Cortex of kidney (tissue), 1 donor: ENCODE data around the gene TLR8.
"Not testable (repeated sequence)": the region's sequence is repeated elsewhere in the genome, so short reads cannot be mapped to it uniquely, and the experiment has no call there.

Experiments
- DNase-seq: peaks from one replicate; lab custom pipeline; 2025; lab: John Stamatoyannopoulos, UW

TLR8 gene

GRCh38 chrX:12946838-12947544 is 40.6 kb downstream of the TLR8 start:
- DNase-seq: no peak

GRCh38 chrX:12947545-12948235 is 41.3 kb downstream of the TLR8 start:
- DNase-seq: no peak

GRCh38 chrX:12948495-12948894 is 42.1 kb downstream of the TLR8 start:
- DNase-seq: no peak

DNA sequence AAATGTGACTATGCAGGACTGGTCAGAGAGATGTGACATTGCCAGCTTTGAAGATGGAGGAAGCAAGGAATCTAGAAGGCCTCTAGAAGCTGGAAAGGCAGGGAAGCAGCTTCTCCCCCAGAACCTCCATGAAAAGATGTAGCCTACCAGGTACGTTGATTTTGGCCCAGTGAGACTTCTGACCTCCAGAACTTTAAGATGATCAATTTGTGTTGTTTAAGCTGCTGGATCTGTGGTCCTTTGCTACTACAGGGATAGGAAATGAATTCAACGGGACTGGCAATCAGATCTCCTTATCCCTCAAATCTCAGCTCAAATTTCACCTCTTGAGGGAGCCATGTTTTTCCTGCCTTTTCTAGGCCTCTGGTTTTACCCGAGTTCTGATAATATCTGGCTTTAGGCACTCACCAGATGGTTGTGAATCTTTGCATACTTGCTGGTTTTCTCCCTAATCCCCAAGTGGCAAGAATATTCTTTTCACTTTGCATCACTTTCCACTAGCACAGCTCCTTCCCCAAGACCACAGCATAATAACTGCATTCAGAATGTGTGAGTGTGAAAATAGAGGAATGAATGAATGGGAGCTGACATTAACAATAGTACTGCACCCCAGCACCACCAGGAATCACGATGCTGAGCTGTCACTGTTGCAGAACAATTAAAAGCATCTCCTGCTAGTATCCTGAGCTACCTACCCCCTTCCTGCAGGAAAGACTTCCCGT is 42.9 kb downstream of the TLR8 start:
- DNase-seq: no peak

DNA sequence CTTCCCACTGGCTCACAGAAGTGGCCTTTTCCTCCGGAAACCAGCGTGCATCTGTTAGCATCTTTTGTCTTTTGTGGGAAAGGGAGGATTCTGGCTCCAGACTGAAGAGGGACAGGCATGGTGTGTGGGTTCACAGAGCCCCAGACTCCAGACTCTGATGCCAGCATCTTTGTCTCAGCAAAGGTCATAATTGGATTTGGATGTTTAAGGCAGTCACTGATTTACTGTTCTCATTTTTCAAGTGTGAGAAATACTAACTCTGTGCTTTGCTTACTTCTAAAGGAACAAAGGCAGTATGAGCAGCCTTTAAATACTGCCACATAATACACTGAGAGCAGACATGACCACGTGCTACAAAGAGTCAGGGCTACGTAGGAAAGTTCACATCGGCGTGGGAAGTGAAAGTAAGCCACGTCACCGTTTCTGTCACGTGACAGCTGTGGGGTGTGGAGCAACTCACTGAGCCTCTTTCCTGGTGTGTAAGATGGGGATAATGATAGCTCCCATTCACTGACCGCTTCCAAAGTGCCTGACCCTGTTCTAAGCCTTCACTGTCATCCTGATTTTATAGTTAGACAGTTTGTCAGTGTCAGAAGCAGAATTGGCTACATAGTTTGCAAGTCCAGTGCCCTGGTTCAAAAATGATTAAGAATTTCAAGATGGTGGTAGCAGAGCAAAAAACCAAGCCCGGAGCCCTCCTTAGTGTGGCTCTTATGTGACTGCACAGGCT is 43.7 kb downstream of the TLR8 start:
- DNase-seq: no peak

DNA sequence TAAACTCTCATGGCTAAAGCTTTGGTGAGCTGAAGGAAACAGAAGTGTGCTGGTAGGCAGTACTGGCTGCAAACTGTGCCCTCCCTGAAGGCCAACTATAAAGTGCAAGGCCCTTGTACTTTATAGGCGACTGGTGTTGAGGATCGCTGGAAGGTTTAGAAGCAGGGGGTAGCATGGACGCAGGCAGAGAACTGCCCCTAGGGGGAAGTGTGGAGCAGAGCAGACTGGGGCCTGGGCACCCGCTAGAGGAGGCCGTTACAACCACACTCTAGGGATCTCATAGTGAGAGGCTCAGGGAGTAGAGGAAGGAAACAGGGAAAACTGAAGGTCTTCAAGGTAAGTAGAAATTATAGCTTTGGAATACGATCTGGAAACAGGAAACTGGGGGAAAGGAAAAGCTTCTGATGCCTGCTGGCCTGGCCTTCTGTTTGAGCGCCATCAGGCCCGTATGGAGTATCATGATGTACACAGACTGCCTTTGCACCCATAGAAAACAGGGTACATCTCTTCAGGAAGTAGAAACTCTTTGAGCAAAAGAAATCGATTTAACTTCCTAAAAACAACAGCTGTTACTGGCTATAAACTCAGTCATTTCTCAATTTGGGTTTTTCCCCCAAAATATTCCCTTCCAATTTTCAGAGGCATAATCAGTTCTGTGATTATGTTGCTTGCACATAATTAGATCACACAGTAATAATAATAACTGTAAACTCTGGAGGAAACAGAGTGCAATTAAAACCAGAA is 44.6 kb downstream of the TLR8 start:
- no peak for DNase-seq

DNA sequence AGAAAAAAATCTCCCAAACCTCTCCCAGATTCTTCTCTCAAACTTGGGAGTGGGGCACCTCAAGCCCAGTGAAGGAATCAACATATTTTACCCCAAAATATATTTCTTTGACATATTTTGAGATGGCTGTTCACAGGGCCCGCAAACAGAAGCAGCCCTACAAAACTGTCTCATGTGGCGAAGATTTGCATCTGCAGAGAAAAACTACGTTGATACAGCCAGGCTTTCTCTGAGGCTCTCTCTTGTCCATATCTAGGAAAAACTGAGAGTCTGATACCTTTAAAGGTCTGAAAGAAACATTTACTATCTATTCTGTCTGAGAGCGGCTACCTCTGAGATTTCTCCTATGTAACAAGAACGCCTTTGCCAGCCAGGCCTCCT is 45.2 kb downstream of the TLR8 start:
- no peak for DNase-seq

GRCh38 chrX:12953420-12953819 is 47.0 kb downstream of the TLR8 start:
- no peak for DNase-seq

GRCh38 chrX:12954376-12954775 is 48.0 kb downstream of the TLR8 start:
- DNase-seq: no peak

DNA sequence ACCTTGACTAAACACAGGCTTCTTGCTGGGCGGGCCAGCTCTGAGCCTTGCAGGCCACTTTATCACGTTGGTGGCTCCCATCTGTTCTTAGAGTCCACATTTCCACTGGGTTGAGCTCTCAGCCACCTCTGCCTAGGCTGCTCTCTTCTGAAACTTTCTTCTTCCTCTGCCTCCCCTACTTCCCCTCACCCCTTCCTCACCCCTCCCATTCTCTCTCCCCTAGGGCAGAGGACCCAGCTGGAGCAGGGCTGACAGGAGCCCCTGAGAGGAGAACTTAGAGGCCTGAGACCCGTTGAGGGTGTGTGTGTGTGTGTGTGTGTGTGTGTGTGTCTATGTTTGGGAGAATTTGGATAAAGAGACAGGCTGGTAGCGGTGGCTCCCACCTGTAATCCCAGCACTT is 48.6 kb downstream of the TLR8 start:
- DNase-seq: no peak

DNA sequence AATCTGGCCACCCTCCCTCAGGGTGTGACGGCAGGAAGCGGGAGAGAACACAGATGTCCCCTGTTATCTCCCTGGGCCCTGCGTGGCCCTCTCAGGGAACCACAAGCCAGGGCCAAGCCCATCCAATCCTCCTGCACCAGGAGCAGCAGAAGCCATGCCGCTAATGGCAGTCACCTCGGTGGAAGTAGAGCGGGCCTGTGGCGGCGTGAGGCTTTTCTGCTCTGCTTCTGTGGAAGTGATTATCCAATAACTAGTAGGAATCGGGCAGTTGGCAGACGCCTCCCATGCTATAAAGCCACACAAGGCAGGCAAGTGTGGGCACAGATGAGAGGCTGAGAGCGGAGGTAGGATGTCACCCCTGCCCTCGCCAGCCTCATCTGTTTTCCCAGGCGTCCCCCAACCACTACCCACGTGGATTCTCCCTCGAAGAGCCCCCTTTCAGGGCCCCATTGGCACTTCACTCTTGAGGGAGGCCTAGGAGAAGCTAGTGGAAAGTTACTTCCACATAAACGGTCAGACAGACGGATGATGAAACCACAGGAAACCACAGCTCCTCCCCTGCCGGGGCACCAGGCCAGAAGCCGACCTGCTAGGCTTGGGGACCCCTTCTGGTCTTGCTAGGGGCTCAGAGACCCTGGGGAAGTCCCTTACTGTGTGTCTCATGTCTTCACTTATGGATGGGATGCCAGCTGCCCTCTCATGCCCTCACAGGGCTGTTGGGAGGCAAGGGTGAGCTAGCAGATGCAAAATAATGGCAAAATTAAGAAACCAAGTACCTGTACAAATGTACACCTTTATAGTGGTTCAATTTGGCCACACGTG is 49.7 kb downstream of the TLR8 start:
- DNase-seq: no peak

GRCh38 chrX:12956704-12957534 is 50.5 kb downstream of the TLR8 start:
- no peak for DNase-seq

DNA sequence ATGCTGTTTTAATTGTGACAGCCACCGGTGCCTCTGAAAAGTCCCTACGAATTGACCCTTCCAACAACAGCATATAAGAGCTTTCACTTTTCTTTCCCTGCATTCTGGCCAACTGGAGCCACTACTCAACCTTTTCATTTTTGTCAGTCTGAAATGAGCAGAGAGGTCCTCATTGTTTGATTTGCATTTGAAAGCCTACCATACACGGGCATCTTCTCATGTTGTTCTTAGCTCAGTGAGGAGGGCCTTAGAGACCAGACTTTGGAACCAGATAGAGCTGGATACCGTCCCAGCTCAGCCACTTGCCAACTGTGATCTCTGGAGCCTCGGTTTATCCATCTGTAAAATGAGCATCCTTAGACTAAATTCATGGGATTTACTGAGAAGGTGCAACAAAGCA is 51.6 kb downstream of the TLR8 start:
- DNase-seq: no peak

DNA sequence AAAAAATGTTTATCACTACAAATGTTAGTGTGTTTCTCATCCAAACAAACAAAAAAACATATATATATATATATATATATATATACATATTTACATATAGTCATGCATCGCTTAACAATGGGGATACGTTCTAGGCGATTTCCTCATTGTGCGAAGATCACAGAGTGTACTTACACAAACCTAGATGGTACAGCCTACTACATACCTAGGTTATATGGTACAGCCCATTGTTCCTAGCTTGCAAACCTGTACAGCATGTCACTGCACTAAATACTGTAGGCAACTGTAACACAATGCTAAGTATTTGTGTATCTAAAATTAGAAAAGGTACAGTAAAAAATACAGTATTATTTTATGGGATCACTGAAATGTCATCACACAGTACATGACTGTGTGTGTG is 52.0 kb downstream of the TLR8 start:
- no peak for DNase-seq

- no peak for DNase-seq
Observed at GRCh38 chrX:12961196-12961718, 54.8 kb downstream of the TLR8 start.

DNA sequence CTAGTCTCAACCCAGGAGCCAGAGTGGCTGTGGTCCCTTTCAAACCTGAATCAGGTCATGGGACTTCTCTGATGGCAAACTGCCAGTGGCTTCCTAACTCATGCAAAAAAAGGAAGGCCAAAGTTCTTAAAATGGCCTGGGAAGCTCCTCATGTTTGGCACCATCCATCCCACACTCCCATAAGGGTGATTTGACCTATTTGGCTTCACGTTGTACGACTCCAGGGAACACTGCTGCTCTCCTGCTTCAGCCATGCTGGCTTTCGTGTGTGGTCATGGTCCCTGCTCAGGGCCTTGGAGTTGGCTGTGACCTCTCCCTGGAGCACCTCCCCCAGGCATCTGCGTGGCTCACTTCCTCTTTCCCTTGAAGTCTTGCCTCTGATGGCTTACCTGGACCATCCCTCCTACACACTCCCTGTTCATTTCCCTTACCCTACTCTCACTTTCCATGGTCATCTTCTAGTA is 55.7 kb downstream of the TLR8 start:
- DNase-seq: no peak

DNA sequence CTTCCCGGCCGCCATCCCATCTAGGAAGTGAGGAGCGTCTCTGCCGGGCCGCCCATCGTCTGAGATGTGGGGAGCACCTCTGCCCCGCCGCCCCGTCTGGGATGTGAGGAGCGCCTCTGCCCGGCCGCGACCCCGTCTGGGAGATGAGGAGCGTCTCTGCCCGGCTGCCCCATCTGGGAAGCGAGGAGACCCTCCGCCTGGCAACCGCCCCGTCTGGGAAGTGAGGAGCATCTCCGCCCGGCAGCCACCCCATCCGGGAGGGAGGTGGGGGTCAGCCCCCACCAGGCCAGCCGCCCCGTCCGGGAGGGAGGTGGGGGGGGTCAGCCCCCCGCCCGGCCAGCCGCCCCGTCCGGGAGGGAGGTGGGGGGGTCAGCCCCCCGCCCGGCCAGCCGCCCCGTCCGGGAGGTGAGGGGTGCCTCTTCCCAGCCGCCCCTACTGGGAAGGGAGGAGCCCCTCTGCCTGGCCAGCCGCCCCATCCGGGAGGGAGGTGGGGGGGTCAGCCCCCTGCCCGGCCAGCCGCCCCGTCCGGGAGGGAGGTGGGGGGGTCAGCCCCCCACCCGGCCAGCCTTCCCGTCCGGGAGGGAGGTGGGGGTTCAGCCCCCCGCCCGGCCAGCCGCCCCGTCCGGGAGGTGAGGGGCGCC is 56.9 kb downstream of the TLR8 start:
- not testable (repeated sequence) for DNase-seq

- no peak for DNase-seq
Observed at GRCh38 chrX:12965131-12965940, 58.9 kb downstream of the TLR8 start.
